ENCODE measurements around the gene USP35.

DNA sequence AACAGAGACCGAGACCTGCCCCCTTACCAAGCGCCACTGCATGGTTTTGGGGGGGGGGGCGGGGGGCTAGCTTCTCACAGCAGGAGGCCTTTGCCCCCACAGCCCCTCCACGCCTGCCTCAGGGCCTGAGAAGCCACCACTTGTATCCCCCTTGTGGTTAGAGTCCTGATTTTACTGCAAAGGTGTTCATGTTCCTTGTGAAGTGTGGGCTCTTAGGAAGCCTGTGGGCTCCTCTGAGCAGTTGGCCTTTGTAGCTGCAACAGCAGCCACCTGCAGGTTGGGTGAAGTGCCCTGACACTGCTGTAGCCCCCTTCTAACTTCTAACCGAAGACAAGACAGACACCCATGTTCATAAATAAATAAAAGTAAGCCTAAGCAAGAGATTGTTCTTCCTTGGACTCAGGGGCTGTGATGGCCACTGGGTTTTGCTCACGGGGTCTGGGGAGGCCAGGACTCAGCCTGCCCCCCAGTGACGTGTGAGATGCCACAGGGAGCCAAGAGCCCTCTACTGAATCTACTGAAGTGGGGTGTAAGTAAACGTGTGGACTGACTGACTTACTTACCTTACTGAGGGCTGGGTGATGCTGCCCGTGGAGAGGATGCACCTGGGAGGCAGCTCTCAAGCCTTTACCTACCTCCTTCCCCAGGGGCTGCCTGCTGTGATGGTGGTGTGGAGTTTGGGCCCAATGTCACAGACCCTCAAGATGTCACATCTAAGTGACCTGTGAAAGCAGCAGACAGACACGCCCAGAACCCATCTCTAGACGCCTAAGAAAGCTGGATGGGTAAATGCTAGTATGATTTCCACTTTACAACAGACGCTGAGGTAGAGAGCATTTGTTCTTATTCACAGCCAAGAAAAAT, 25.8 kb downstream of the USP35 start:
- no peak for TF ChIP-seq CTCF (IDR thresholded peaks at IDR 0.05 in 4 of 5, conservative IDR thresholded peaks at IDR 0.05 in 1 of 5)
- TF ChIP-seq POLR2A (IDR thresholded peaks at IDR 0.05): no peak
